Ovary (tissue), 10 donors: ENCODE results near the gene IL31. TPM values are rescaled to one million over a fixed set of nuclear protein-coding genes. Genes with fewer than 3 reads are reported as not detected.

Experiments
- DNase-seq, 5 donors: peaks; one replicate each; pipeline ENCODE4 v3.0.0-alpha.2; 2019 to 2020
- H3K27ac ChIP-seq, 2 donors: fragments of 200-600 bp; one replicate each; pipeline versions ENCODE4 v1.5.1 to v1.8.0; 2019 to 2022
- H3K27me3 ChIP-seq: fragments of 200-600 bp; one replicate; pipeline ENCODE4 v1.8.0; 2022
- H3K36me3 ChIP-seq: fragments of 200-600 bp; sonication (generic); one replicate; pipeline ENCODE4 v1.5.1; 2019
- H3K4me1 ChIP-seq: one replicate; pipeline ENCODE4 v1.8.1; 2013; ENCODE audit warnings: mild to moderate bottlenecking, moderate library complexity; ENCODE audit not compliant: insufficient read depth
- H3K4me3 ChIP-seq: fragments of 200-600 bp; sonication (generic); one replicate; pipeline ENCODE4 v1.5.1; 2017
- H3K9me3 ChIP-seq, 2 donors: fragments of 200-600 bp in 1 of 2; sonication (generic) in 1 of 2; one replicate each; pipeline versions ENCODE4 v1.5.1 to v1.8.1; 2013 to 2019; ENCODE audit warnings: mild to moderate bottlenecking in 1 of 2, moderate library complexity in 1 of 2
- EP300 ChIP-seq: sonication (generic); formaldehyde crosslinking; IDR thresholded peaks from one replicate; pipeline ENCODE4 v1.6.1; 2017; ENCODE audit warnings: antibody characterized with exemption
- POLR2A ChIP-seq: fragments of 450-650 bp; IDR thresholded peaks from one replicate; pipeline ENCODE4 v1.6.1; 2017; ENCODE audit warnings: antibody characterized with exemption, mild to moderate bottlenecking, moderate library complexity
- WGBS, 3 donors: extraction: QIAGEN DNeasy Blood & Tissue Kit in 1 of 3; methylation state at CpG; one replicate each; pipeline versions ENCODE4 v1.1.5 to v1.1.7; 2013 to 2017; 5-methylcytosine and 5-hydroxymethylcytosine counted together
- intact Hi-C, 4 donors: fragments of 100-400 bp; cut with DNase I; formaldehyde crosslinking; loops; one replicate each; pipeline versions ENCODE4 v1.11.0 to v1.15.1; 2022 to 2023
- long read RNA-seq, 3 donors: library from polyadenylated mRNA in 2 of 3; unstranded in 2 of 3; transcript quantifications; one replicate each; pipeline ENCODE4 v2.0.0 and lab custom pipeline, GENCODE V29; 2021 to 2026
- polyA plus RNA-seq, 2 donors: library from polyadenylated mRNA; stranded (reverse); fragments of 200-250 nt in 1 of 2; fragments of 350-450 nt in 1 of 2; fragmentation: Illumina TruSeq in 1 of 2; extraction: RNeasy Lipid Tissue Mini Kit (QIAGEN cat#74804) in 1 of 2; gene quantifications; one replicate each; pipeline ENCODE4 v1.2.3, GENCODE V29; 2013 to 2014
- total RNA-seq, 7 donors: library from RNA; depleted of rRNA in 2 of 7; stranded (reverse); fragments of >200 nt in 2 of 7; fragmentation: NEBNext Ultra II Directional in 3 of 7; extraction: Animal tissue kit (Norgen Biotek cat#: 25700) in 3 of 7; gene quantifications; one replicate each; pipeline versions ENCODE4 v1.1.0 to v1.2.4, GENCODE V29; 2016 to 2023
- TF ChIP-seq, protein P1 (sequence below), 3 donors: fragments of 450-650 bp in 2 of 3; fragments of 200-600 bp in 1 of 3; IDR thresholded peaks; one replicate each; pipeline versions ENCODE4 v1.5.1 to v1.8.0; 2016 to 2022; ENCODE audit warnings: antibody characterized with exemption in 3 of 3, mild to moderate bottlenecking in 1 of 3
- donor health status: DM: no; HTN: no; CAD: no; lungs with moderate emphysema.
- donor health status: DM: no; HTN: no; CAD: no.
- donor health status: Bipolar disorder and iron deficiency.
- donor health status: DM: yes; HTN: yes; CAD: no.
- donor health status: DM: no; HTN: no; CAD: no.
- donor health status: DM: yes; HTN: yes; CAD: no.

IL31 gene
- not detected for total RNA-seq
- not detected for polyA plus RNA-seq
- long read RNA-seq, donor 1 = 0 reads
- long read RNA-seq, donor 2 = 0 reads
- long read RNA-seq, donor 3 = 0 reads

DNA sequence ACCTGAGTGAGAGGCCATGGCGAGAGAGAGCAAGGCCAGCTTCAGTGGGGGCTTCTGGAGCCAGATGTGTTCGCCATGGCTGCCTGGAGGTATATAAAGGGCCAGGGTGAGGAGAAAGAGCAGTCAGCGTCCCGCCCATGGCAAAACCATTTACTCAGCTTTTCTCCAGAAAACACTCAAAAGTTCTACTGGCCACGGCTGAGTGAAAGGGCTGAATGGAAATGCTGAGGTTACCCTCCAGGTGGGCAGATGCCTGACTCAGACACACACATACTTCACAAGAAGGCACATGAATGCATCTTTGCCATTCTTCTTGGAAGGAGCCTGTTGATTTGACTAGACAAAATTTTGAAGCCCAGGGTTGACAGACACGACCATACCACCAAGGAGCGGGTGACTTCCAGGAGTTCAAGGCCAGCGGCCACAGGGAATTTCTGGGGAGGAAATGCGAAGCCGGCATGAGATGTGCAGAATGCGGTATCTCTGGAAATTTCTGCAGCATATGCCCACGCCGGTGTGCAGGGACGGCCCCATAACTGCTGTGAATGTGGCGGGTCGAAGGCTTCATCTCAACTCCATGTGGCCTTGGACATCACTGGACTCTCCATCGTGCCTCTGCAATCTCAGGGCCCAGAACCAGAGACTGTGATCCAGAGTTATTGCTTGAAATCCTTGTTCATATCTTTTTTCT is at the start of gene IL31:
Gene IL31, minus strand, starts transcription at position 67 of the 691 bp plus-strand sequence. Its CDS starts 49 bp downstream, at position 18.
- no peak within 1 kb of the TSS for H3K4me3 ChIP-seq
- H3K27me3 ChIP-seq = no peaks in the 10 kb centered on the region
- no peaks in the 10 kb centered on the region for H3K9me3 ChIP-seq
- 80 to 84% (median 80%) methylated on average over 17 of the region's 17 CpGs for WGBS, 3 donors
- H3K27ac ChIP-seq = no peak within 1 kb of the TSS
- H3K36me3 ChIP-seq = no peaks in the 10 kb centered on the region
- H3K4me1 ChIP-seq = no peaks in the 10 kb centered on the region
- DNase-seq = no peak
- intact Hi-C loops = no loop called here
- TF ChIP-seq EP300 (no peak), POLR2A (no peak)
- TF ChIP-seq, protein P1, sequence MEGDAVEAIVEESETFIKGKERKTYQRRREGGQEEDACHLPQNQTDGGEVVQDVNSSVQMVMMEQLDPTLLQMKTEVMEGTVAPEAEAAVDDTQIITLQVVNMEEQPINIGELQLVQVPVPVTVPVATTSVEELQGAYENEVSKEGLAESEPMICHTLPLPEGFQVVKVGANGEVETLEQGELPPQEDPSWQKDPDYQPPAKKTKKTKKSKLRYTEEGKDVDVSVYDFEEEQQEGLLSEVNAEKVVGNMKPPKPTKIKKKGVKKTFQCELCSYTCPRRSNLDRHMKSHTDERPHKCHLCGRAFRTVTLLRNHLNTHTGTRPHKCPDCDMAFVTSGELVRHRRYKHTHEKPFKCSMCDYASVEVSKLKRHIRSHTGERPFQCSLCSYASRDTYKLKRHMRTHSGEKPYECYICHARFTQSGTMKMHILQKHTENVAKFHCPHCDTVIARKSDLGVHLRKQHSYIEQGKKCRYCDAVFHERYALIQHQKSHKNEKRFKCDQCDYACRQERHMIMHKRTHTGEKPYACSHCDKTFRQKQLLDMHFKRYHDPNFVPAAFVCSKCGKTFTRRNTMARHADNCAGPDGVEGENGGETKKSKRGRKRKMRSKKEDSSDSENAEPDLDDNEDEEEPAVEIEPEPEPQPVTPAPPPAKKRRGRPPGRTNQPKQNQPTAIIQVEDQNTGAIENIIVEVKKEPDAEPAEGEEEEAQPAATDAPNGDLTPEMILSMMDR (IDR thresholded peaks at IDR 0.05) = no peak

DNA sequence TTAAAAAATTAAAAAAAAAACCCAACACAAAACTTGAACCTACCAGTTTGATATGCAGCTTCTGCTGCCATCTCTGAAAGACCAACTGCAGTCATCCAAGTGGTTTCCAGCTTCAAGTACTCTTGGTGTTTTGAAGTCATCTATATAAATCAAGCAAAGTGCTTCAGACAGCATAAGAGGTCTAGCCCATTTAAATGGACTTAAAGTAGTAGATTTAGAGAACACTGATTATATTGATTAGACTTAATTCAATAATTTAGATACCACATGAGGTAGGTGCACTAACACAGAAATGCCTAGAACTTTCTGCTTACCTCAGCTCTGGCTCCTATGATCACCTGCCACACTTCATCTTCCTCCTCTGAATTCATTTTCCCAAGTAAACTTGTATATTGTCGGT is 42.4 kb upstream of the IL31 start:
- no peak overlapping the region for H3K27ac ChIP-seq
- no peaks in the 10 kb centered on the region for H3K4me1 ChIP-seq
- TF ChIP-seq EP300 (no peak), POLR2A (no peak)
- TF ChIP-seq, protein P1 (IDR thresholded peaks at IDR 0.05) = no peak
- no peaks in the 10 kb centered on the region for H3K36me3 ChIP-seq
- H3K4me3 ChIP-seq = no peak overlapping the region
- no peaks in the 10 kb centered on the region for H3K9me3 ChIP-seq
- intact Hi-C loops = no loop called here
- no peaks in the 10 kb centered on the region for H3K27me3 ChIP-seq
- no peak for DNase-seq
- 95 to 98% (median 98%) methylated on average over 1 of the region's 1 CpG for WGBS, 3 donors

DNA sequence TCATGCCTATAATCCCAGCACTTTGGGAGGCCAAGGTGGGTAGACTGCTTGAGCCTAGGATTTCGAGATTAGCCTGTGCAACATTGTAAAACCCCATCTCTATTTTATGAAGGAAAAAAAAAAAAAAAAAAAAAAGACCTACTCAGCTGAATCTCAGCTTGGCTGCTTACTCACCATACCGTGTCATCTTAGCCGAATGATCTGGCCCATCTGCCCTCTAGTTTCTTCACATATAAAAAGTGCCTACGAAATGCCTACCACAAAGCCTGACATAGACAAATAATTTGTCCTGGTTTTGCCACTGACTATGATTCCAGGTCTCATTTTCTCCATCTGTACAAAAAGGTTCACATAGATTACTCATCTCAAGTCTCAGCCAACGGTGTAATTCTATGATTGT is 41.8 kb upstream of the IL31 start:
- Histone ChIP-seq H3K36me3 (no peaks in the 10 kb centered on the region), H3K27me3 (no peaks in the 10 kb centered on the region), H3K4me3 (no peak overlapping the region), H3K27ac (no peak overlapping the region), H3K4me1 (no peaks in the 10 kb centered on the region), H3K9me3 (no peaks in the 10 kb centered on the region)
- WGBS, 3 donors = 85 to 88% (median 87%) methylated on average over 5 of the region's 5 CpGs
- no peak for DNase-seq
- intact Hi-C loops = no loop called here
- TF ChIP-seq POLR2A (no peak), EP300 (no peak)
- TF ChIP-seq, protein P1 (IDR thresholded peaks at IDR 0.05) = no peak

DNA sequence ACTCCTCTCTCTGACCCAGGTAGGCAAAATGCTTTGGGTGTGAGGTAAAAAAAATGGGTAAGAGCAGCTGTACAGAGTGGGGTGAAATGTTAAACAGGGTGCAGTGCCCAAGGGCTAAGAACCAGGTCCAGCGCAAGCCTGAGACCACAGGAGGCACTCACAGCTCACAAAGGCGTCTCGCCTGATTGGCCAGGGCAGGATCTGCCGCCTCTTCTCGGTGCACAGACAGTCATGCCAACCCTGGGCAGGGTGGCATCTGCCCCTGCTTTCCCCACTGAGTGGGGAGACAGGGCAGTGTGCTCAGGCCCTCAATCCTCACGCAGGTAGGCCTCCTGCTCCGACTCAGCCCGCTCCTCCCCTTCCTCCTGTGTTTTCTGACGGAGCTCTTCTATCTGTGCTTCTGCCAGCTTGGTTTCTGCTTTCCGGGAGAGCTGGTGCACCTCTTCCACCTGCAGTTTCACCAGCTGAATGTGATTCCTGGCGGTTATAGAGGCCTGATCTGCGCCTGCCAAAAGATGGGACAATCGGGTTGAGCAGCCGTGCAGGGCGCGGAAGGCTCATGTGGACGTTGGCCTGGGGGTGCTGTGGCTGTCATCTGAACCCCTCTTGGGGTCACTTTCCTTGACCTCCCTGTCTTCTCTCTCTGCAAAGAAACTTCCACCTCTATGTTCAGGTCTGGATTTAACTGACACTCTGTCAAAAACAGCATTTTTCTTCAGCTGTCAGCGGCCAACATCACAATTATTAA is 34.2 kb upstream of the IL31 start:
- peak in 1 of 5 donors; percentile 27 for DNase-seq
- no peak for TF ChIP-seq POLR2A
- Histone ChIP-seq H3K36me3 (no peaks in the 10 kb centered on the region), H3K27me3 (peaks cover 3% of the 10 kb centered on the region), H3K4me3 (no peak overlapping the region), H3K9me3 (no peaks in the 10 kb centered on the region), H3K4me1 (peaks cover 2% of the 10 kb centered on the region), H3K27ac (no peak overlapping the region)
- WGBS, 3 donors = 86 to 88% (median 87%) methylated on average over 18 of the region's 18 CpGs
- intact Hi-C loops = no loop called here

DNA sequence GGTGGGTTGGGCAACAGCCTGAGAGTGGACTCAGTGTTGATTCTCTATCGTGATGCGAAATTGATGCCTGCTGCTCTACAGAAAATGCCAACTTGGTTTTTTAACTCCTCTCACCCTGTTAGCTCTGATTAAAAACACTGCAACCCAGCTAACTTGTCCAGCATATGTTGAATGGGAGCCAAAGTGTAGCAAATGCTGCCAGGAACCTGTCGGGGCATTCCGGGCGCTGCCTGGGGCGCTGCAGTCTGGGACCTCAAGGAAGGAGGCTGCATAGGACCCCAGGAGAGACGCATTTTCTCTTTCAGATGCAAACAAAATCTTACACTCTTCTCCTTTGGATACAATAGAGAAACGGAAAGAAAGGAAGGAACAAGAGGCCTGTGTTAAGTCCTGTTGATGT is 33.4 kb upstream of the IL31 start:
- TF ChIP-seq EP300 (no peak), POLR2A (no peak)
- H3K36me3 ChIP-seq = no peaks in the 10 kb centered on the region
- 76 to 81% (median 77%) methylated on average over 8 of the region's 8 CpGs for WGBS, 3 donors
- intact Hi-C loops = no loop called here
- H3K27ac ChIP-seq = no peak overlapping the region
- H3K27me3 ChIP-seq = peaks cover 10% of the 10 kb centered on the region
- H3K4me1 ChIP-seq = peaks cover 2% of the 10 kb centered on the region
- DNase-seq = no peak
- no peaks in the 10 kb centered on the region for H3K9me3 ChIP-seq
- H3K4me3 ChIP-seq = no peak overlapping the region
